Measurements from ENCODE around the gene PTPN7. TPM values are rescaled to one million over a fixed set of nuclear protein-coding genes. Genes with fewer than 3 reads are reported as not detected.

PTPN7 gene
- total RNA-seq, 1 experiment from 2014 or later, result not detected

GRCh38 chr1:202150187-202150586, 10.2 kb downstream of the PTPN7 start:
- no peak overlapping the region for H3K4me2 ChIP-seq
- H3F3A ChIP-seq (ENCODE audit: insufficient read depth, low read depth), result peaks cover 11% of the 10 kb centered on the region; the same call in 1 of the 2 replicates
- DNase-seq, result no peak
- no peaks in the 10 kb centered on the region for H3K36me3 ChIP-seq (ENCODE audit: low read depth)
- no peaks in the 10 kb centered on the region for H4K20me1 ChIP-seq (ENCODE audit: insufficient read depth)
- H3K4me3 ChIP-seq, result no peak overlapping the region
- H2AFZ ChIP-seq, result no peak overlapping the region
- no peak overlapping the region for H3K27ac ChIP-seq
- CTCF ChIA-PET, result interaction anchor here (0.7 kb wide), 1 partner anchor 181 kb away, joined by 3 read pairs; no protein-coding TSS in a partner anchor
- POLR2A ChIA-PET (ENCODE audit: unreplicated experiment), result interaction anchor here (0.5 kb wide), 1 partner anchor 132 kb away, joined by 7 read pairs; no protein-coding TSS in a partner anchor
- TF ChIP-seq CTCF (conservative IDR thresholded peaks at IDR 0.05) (no peak), EZH2 (IDR thresholded peaks at IDR 0.05; ENCODE audit: low read depth) (no peak)
- no peaks in the 10 kb centered on the region for H3K9me3 ChIP-seq (ENCODE audit: insufficient read depth, low read depth)
- no TSS peak for BruUV-seq (replicated peaks)
- intact Hi-C loops (cut with micrococcal nuclease; ENCODE audit: unreplicated experiment), result no loop called here
- no peaks in the 10 kb centered on the region for H3K79me2 ChIP-seq (ENCODE audit: low read depth)
- no peaks in the 10 kb centered on the region for H3K9me2 ChIP-seq (ENCODE audit: insufficient read depth)
- no peaks in the 10 kb centered on the region for H3K27me3 ChIP-seq (ENCODE audit: insufficient read depth, low read depth)
- peaks cover 11% of the 10 kb centered on the region for H3K4me1 ChIP-seq (replicated peaks; ENCODE audit: insufficient read depth)

- POLR2A ChIA-PET (ENCODE audit: unreplicated experiment), result interaction anchor here (0.6 kb wide), 1 partner anchor 34 kb away, joined by 3 read pairs; no protein-coding TSS in a partner anchor
- H3K4me2 ChIP-seq, result no peak overlapping the region
- no peaks in the 10 kb centered on the region for H3K36me3 ChIP-seq (ENCODE audit: low read depth)
- no peak for DNase-seq
- no TSS peak for BruUV-seq (replicated peaks)
- peaks cover 9% of the 10 kb centered on the region for H3K4me1 ChIP-seq (replicated peaks; ENCODE audit: insufficient read depth)
- no peaks in the 10 kb centered on the region for H3K9me3 ChIP-seq (ENCODE audit: insufficient read depth, low read depth)
- CTCF ChIA-PET, result interaction anchor here (0.7 kb wide), 1 partner anchor 181 kb away, joined by 3 read pairs; no protein-coding TSS in a partner anchor
- H3K4me3 ChIP-seq, result no peak overlapping the region
- H3K9me2 ChIP-seq (ENCODE audit: insufficient read depth), result no peaks in the 10 kb centered on the region
- intact Hi-C loops (cut with micrococcal nuclease; ENCODE audit: unreplicated experiment), result no loop called here
- H3K79me2 ChIP-seq (ENCODE audit: low read depth), result no peaks in the 10 kb centered on the region
- peaks cover 13% of the 10 kb centered on the region; the same call in 1 of the 2 replicates for H3F3A ChIP-seq (ENCODE audit: insufficient read depth, low read depth)
- no peak overlapping the region for H3K27ac ChIP-seq
- H2AFZ ChIP-seq, result no peak overlapping the region
- no peaks in the 10 kb centered on the region for H3K27me3 ChIP-seq (ENCODE audit: insufficient read depth, low read depth)
- no peaks in the 10 kb centered on the region for H4K20me1 ChIP-seq (ENCODE audit: insufficient read depth)
- TF ChIP-seq EZH2 (IDR thresholded peaks at IDR 0.05; ENCODE audit: low read depth), result no peak
- TF ChIP-seq CTCF (conservative IDR thresholded peaks at IDR 0.05), result no peak
Observed at GRCh38 chr1:202149566-202149965, 10.8 kb downstream of the PTPN7 start.

GRCh38 chr1:202148391-202148790, 12.0 kb downstream of the PTPN7 start:
- no peaks in the 10 kb centered on the region for H3K27me3 ChIP-seq (ENCODE audit: insufficient read depth, low read depth)

More at GRCh38 chr1:202148391-202148790, 12.0 kb downstream of the PTPN7 start:
- ChIA-PET POLR2A (ENCODE audit: unreplicated experiment) (no interaction called here), CTCF (no interaction called here)
- Histone ChIP-seq H3K4me3 (no peak overlapping the region), H3K36me3 (ENCODE audit: low read depth) (no peaks in the 10 kb centered on the region), H4K20me1 (ENCODE audit: insufficient read depth) (no peaks in the 10 kb centered on the region), H3K79me2 (ENCODE audit: low read depth) (peaks cover 6% of the 10 kb centered on the region), H3K4me2 (no peak overlapping the region), H2AFZ (no peak overlapping the region), H3K4me1 (replicated peaks; ENCODE audit: insufficient read depth) (peaks cover 7% of the 10 kb centered on the region; the same call in 1 of the 2 replicates), H3K27ac (no peak overlapping the region), H3K9me3 (ENCODE audit: insufficient read depth, low read depth) (no peaks in the 10 kb centered on the region), H3F3A (ENCODE audit: insufficient read depth, low read depth) (peaks cover 13% of the 10 kb centered on the region; the same call in 1 of the 2 replicates), H3K9me2 (ENCODE audit: insufficient read depth) (no peaks in the 10 kb centered on the region)
- TF ChIP-seq CTCF (conservative IDR thresholded peaks at IDR 0.05) (no peak), EZH2 (IDR thresholded peaks at IDR 0.05; ENCODE audit: low read depth) (no peak)
- DNase-seq, result no peak
- intact Hi-C loops (cut with micrococcal nuclease; ENCODE audit: unreplicated experiment), result no loop called here
- BruUV-seq (replicated peaks), result no TSS peak
